ENCODE measurements around the gene DHX30.

Gene DHX30

DNA sequence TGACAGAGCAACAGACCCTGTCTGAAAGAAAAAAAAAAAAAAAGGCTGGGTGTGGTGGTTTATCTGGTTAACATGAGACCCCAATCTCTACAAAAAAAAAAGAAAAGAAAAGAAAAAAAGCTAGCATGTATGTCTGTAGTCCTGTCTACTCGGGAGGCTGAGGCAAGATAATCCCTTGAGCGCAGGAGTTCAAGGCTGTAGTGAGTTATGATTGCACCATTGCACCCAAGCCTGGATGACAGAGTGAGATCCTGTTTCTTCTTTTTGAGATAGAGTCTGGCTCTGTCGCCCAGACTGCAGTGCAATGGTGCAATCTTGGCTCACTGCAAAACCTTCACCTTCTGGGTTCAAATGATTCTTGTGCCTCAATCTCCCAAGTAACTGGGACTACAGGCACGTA lies 8.4 kb upstream of the DHX30 start:
- H3K4me1 Mint-ChIP-seq: no peaks in the 10 kb centered on the region
- H3K27ac Mint-ChIP-seq: no peak overlapping the region
- H3K36me3 Mint-ChIP-seq (ENCODE audit: low read depth): no peaks in the 10 kb centered on the region
- H3K4me3 Mint-ChIP-seq: no peak overlapping the region
- H3K27me3 Mint-ChIP-seq (ENCODE audit: low read depth): no peaks in the 10 kb centered on the region
- H3K9me3 Mint-ChIP-seq: peaks cover 7% of the 10 kb centered on the region
- TF ChIP-seq CTCF (IDR thresholded peaks at IDR 0.05; ENCODE audit: unreplicated experiment in 3 of 3): no peak

- no peaks in the 10 kb centered on the region for H3K9me3 Mint-ChIP-seq
- H3K4me3 Mint-ChIP-seq: peak overlapping the region; percentile 50 to 61 (median 53)
- TF ChIP-seq CTCF (IDR thresholded peaks at IDR 0.05; ENCODE audit: unreplicated experiment in 3 of 3): peak in 2 of 3 experiments; percentile 26 to 32
- H3K27me3 Mint-ChIP-seq (ENCODE audit: low read depth): peaks cover 3% of the 10 kb centered on the region
- peaks cover 20% of the 10 kb centered on the region for H3K4me1 Mint-ChIP-seq
- H3K36me3 Mint-ChIP-seq (ENCODE audit: low read depth): no peaks in the 10 kb centered on the region
- H3K27ac Mint-ChIP-seq: no peak overlapping the region
These were observed 3.2 kb upstream of the DHX30 start for GRCh38 chr3:47799733-47800132.

- no peak for TF ChIP-seq CTCF (IDR thresholded peaks at IDR 0.05; ENCODE audit: unreplicated experiment in 3 of 3)
- H3K4me1 Mint-ChIP-seq: peaks cover 22% of the 10 kb centered on the region
- peak overlapping the region; percentile 99 for H3K4me3 Mint-ChIP-seq
- peak overlapping the region; percentile 98 to 100 (median 100) for H3K27ac Mint-ChIP-seq
- H3K9me3 Mint-ChIP-seq: no peaks in the 10 kb centered on the region
- peaks cover 12% of the 10 kb centered on the region for H3K36me3 Mint-ChIP-seq (ENCODE audit: low read depth)
- H3K27me3 Mint-ChIP-seq (ENCODE audit: low read depth): peaks cover 3% of the 10 kb centered on the region
These were observed 615 bp downstream of the DHX30 start for GRCh38 chr3:47803480-47804025.

GRCh38 chr3:47804577-47804976 lies 1.6 kb downstream of the DHX30 start:
- peaks cover 16% of the 10 kb centered on the region for H3K36me3 Mint-ChIP-seq (ENCODE audit: low read depth)
- no peak for TF ChIP-seq CTCF (IDR thresholded peaks at IDR 0.05; ENCODE audit: unreplicated experiment in 3 of 3)
- peaks cover 3% of the 10 kb centered on the region for H3K27me3 Mint-ChIP-seq (ENCODE audit: low read depth)
- no peaks in the 10 kb centered on the region for H3K9me3 Mint-ChIP-seq
- H3K27ac Mint-ChIP-seq: peak overlapping the region; percentile 98 to 100 (median 100)
- peak overlapping the region; percentile 99 for H3K4me3 Mint-ChIP-seq
- H3K4me1 Mint-ChIP-seq: peaks cover 22% of the 10 kb centered on the region

DNA sequence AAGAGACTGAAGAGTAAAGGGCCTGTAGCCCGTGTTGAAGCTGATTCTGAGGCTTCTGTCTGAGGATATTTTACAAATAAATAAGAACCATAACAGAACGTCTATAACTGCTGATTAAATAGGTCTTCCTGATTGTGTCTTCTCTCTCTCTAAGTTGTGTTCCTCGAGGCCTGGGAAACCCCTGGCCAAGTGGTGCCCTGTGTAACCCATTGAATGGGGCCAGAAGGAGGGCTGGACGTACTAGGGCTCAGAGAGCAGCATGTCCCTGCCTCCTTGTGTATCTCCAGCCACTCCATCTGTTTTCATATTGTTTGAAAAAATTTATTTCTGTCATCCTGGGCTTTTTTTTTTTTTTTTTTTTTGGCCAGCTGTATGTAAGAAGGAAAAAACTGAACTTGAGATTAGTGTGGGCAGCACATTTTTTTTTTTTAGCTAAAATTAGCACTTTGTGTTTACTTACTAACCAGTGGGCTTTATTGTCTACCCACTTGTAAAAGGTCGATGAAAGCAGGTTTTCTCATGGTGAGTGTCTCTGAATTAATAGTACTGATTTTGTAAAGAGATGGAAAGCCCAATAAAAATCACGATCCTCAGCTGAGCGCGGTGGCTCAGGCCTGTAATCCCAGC lies 10.7 kb downstream of the DHX30 start:
- no peak overlapping the region for H3K4me3 Mint-ChIP-seq
- H3K4me1 Mint-ChIP-seq: no peaks in the 10 kb centered on the region
- H3K36me3 Mint-ChIP-seq (ENCODE audit: low read depth): peaks cover 45% of the 10 kb centered on the region
- no peaks in the 10 kb centered on the region for H3K27me3 Mint-ChIP-seq (ENCODE audit: low read depth)
- H3K27ac Mint-ChIP-seq: peak overlapping the region in 2 of 3 experiments; percentile 15 to 66
- TF ChIP-seq CTCF (IDR thresholded peaks at IDR 0.05; ENCODE audit: unreplicated experiment in 3 of 3): no peak
- H3K9me3 Mint-ChIP-seq: no peaks in the 10 kb centered on the region

DNA sequence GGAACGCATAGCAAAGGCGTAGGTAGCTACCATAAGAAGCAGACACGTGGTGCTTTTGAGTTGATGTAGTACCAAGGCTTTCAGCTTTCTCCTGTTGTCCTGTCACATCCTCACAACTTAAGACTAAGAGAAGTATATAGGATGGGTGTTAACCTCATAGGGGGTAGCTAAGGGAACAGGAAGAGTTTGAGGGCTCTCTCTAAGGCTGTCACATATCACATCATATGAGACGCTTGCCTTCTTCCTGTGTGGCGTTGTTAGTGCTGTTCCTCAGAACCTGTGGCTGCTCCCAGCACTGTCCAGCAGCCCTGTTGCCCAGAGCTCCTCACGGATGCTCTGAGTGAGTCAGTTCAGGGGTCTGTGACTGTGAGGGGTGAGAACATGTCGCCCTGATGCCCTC lies 14.7 kb downstream of the DHX30 start:
- Mint-ChIP-seq H3K36me3 (ENCODE audit: low read depth) (peaks cover 43% of the 10 kb centered on the region), H3K27me3 (ENCODE audit: low read depth) (no peaks in the 10 kb centered on the region), H3K9me3 (no peaks in the 10 kb centered on the region), H3K4me3 (no peak overlapping the region), H3K27ac (no peak overlapping the region), H3K4me1 (no peaks in the 10 kb centered on the region)
- no peak for TF ChIP-seq CTCF (IDR thresholded peaks at IDR 0.05; ENCODE audit: unreplicated experiment in 3 of 3)
